Stimulated activated CD8-positive, alpha-beta memory T cell treated with anti-CD3 and anti-CD28 coated beads, Interleukin-15, amount 100 ng/mL, for 48 hours (primary cell): Measurements from ENCODE around the gene LRRC4C.
A peak's percentile ranks its signal among the peaks of the same experiment; 100 is the strongest.

ENCODE experiments used
- DNase-seq, 2 donors: peaks; one replicate each; pipeline ENCODE4 v3.0.0-alpha.2; 2020; ENCODE audit warnings: low read depth in 2 of 2

The LRRC4C gene

GRCh38 chr11:40370821-40371616, 1088.4 kb downstream of the LRRC4C start:
- DNase-seq: no peak

- no peak for DNase-seq
Measured at GRCh38 chr11:40360206-40360798, 1099.2 kb downstream of the LRRC4C start.

GRCh38 chr11:40354121-40354520, 1105.3 kb downstream of the LRRC4C start:
- no peak for DNase-seq

DNA sequence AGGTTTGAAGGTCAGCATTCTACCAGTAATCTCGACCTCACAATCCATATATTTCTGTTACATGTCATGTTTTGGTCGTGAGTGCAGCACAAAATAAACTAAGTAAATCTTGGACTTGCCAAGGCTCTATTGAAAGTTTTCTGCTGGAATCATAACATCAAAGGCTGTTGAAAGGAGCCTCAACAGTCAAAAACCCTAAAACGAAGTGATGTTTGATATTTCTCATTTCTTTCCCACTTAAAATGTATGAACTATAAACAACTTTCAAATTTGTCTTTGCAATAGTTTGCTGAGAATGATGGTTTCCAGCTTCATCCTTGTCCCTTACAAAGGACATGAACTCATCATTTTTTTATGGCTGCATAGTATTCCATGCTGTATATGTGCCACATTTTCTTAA, 1118.5 kb downstream of the LRRC4C start:
- no peak for DNase-seq

- DNase-seq: no peak
Measured at GRCh38 chr11:40338739-40339138, 1120.7 kb downstream of the LRRC4C start.

DNA sequence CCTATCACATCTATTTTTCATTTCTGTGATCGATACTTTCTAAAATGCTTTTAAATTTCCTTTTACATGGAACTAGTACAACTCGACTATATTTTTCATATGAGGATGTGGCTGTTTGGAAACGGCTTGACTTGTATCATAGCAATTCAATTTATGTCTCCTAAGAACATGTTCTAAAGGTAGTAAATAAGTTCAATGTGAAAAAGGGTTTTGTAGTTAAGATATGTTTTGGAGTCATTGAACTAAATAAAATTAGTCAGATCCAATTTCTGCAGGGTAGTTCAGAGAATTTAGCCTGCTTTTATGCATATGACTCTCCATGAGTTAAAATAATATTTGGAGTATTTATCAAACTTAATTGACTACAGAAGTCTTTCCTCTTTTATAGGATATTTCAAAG, 1121.4 kb downstream of the LRRC4C start:
- DNase-seq: no peak

GRCh38 chr11:40337118-40337517, 1122.3 kb downstream of the LRRC4C start:
- DNase-seq: no peak

DNA sequence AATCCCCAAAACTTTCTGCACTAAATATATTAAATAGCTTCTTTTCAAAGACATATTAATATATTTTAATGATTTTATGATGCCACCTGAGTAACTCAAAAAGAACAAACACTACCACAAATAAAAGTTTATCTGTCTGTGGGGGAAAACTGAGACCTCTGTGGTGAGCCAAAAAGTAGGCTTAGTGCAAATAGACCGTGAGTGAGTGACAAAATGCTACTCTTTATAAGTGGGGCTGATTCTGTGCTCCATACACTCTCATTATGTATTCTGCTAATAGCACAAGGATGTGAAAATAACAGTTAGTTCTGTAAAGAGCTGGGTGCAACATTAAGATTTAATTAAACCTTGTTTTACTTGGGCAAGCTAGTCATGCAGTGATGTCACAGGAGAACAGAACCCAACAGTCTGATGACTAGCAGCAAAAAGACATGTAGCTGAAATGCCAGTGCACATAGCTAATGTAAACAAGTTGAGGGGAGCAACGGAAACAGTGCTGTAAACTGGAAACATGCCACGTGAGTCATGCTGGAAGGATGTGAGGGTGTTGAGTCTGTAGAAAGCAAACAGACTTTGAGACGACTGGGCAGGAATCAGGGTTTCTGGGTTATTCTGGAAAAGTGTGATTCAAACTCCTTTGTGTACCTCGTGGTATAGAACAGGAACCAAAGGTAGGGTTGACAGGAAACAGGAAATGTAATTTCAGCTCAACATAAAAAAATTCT, 1130.4 kb downstream of the LRRC4C start:
- no peak for DNase-seq

DNA sequence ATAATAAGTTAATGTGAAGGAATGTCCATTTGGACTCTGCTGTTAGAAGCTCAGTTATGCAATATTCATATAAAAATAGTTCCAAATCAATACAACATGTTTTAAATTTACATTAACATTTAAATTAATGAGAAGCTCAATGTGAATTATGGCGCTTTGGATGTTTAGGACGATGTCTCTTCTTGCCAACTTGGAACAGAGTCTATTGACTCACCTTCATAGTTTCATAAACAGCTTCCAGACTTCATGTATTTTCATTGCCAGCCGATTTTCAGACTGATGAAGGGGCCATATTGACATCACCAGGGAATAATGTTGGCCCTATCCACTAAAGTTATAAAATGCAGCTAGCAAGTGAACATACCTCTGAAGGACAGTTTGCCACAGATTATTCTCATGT, 1136.2 kb downstream of the LRRC4C start:
- no peak for DNase-seq

DNA sequence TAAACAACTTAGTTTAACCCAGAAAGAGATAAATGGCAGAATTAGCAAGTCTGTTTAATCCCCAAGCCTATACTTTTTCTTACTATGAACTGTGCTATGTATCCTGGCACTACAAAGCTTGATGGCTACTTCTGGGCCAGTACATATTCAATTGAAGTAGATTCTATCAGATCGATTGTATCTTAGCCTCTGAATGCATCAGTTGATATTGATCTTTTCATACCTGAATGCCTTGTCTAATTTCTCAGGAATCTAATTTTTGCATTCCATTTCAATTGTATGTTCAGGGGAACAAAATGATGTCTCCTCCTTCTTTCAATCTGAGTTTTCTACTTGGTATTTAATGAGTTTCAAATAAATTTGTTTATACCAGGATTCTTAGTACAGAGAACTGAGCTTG, 1137.9 kb downstream of the LRRC4C start:
- no peak for DNase-seq

DNA sequence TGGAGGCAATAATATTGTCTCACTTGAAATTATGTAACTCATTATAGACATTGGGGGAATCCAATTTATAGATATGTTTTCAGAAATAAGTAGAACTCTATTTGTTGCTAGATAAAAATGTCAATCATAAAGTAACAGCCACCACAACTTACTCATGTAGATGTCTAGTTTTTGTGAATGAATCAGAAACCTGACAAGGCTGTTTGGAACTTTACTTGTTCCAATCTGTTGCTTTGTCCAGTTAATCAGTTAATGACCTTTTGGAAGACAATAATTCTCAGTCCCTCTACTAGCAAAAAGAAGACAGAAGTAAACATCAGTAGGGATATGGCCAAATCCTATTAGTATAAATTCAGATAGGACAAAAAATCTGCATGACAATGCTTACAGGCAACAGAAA, 1143.3 kb downstream of the LRRC4C start:
- no peak for DNase-seq

GRCh38 chr11:40315122-40315521, 1144.3 kb downstream of the LRRC4C start:
- DNase-seq: no peak

- DNase-seq: no peak
Measured at GRCh38 chr11:40314327-40314726, 1145.1 kb downstream of the LRRC4C start.

GRCh38 chr11:40306938-40307548, 1152.4 kb downstream of the LRRC4C start:
- no peak for DNase-seq

- no peak for DNase-seq
Measured at GRCh38 chr11:40302669-40303068, 1156.8 kb downstream of the LRRC4C start.

DNA sequence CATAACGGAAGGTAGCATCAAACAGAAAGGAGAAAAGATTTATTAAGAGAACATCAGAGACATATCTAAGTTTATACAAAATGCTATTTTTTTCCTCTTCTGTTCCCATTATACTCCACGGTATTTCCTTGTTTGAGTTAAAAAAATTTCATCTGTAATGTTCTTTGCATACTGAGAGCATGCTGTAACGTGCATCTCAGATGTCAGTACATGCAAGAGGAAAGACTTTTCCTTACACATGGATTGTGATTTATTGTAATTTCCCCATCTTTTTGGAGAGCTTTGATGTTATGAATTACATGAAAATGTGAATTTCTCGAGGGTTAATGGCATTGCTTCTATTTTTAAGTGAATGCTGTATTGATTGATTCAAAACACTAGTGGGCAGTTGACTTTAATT, 1164.0 kb downstream of the LRRC4C start:
- no peak for DNase-seq

DNA sequence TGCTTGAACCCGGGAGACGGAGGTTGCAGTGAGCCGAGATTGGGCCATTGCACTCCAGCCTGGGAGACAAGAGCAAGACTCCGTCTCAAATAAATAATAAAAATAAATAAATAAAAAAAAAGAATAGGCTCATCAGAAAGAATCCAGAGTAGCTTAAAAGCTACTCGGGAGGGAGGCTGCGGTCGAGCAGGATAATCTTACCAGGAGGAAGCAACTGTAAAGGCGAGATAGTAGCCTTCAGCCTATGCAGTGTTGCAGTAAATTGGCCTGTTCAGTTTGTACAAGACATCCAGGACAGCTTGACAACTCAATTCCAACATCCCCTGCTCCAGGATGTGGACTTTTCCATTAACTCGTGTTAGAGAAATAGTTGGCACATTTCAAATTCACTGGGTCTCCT, 1164.7 kb downstream of the LRRC4C start:
- DNase-seq: no peak

DNA sequence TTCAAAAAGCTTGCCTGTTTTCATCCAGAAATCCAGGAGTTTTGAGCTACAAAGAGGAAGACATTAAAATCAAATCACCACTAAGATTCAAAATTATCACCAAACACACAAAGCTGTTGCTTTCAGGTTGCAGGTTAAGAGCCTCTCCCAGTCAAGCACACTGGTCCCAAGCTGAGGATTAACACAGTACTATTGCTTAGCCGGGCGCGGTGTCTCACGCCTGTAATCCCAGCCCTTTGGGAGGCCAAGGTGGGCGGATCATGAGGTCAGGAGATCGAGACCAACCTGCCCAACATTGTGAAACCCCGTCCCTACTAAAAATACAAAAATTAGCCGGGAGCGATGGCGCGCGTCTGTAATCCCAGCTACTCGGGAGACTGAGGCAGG, 1165.1 kb downstream of the LRRC4C start:
- no peak for DNase-seq

GRCh38 chr11:40293655-40294348, 1165.7 kb downstream of the LRRC4C start:
- peak in 1 of 2 donors; percentile 6 for DNase-seq

DNA sequence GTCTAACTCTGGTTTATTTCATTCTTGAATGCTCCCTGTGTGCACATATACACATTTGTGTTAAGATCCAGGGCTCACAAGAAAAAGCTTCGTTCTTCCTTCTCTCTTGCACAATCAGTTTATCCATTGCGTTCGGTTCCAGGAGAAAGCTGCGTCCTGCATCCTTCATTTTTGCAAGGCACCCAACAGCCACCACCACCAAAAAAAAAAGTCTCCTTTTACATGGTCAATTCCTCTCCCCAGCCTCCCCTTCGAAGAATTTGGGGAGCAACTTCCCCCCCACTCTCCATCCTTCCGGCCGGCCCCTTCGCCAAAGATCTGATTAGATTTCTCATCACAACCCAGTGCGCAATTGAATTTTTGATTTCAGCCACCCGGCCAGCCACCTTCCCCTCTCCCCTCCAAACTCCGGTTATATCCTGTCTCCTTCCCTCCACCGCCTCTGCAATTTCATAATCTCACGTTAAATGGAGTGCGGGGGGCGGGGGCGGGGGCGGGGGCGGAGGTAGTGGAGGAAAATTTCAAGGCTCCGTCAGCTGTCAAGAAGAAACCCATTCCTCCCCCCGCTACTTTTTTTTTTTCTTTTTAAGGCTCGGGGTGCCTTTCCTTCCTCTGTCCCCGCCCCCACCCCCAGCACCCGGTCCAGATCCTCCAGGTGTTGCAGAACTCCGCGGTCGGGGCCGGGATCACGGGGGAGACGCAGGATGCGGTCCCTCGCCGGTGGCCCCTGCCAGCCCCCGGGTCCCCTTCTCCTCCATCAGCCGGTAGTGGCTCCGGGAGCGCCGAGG, 1166.5 kb downstream of the LRRC4C start:
- no peak for DNase-seq

DNA sequence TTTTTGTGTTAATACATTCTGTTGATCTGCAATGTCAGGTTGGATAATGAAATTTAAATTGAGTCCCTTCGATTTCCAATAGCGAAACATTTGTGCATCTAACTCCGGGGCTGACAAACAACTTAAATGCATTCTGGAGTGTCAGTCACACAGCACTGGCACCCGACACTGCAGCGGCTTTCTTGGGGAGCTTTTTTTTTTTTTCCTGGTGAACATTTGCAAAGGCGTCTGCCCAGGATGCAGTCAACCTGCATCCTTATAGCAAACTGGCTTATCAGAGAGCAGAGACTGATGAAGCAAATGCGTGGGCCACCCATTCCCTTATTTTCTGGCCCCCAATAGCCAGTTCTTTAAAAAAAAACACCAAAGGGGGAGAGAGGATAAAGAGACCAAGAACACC, 1167.7 kb downstream of the LRRC4C start:
- DNase-seq: no peak
